ENCODE measurements around the gene NRCAM.
"Not testable (repeated sequence)": the region's sequence is repeated elsewhere in the genome, so short reads cannot be mapped to it uniquely, and the experiment has no call there.

NRCAM gene

DNA sequence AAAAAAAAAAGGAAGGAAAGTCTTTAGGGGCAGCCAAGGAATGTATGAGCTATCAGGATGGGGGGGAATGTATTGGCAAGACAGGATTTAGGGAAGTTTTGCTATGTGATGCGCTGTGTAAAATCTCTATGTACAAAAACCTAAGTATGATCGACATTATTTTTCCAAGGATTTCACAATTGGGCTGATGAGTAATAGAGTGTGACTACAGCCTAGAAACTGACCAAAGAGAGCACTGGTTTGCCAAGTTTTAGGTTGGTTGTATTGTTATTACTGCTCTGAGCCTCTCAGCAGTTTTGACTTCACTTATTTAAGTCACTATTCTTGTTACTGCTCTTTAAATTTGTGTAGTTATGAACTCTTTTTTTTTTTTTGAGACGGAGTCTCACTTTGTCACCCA, 107.3 kb downstream of the NRCAM start:
- in situ Hi-C loops (cut with HindIII; ENCODE audit: low sequenced_read_pairs) = no loop called here

DNA sequence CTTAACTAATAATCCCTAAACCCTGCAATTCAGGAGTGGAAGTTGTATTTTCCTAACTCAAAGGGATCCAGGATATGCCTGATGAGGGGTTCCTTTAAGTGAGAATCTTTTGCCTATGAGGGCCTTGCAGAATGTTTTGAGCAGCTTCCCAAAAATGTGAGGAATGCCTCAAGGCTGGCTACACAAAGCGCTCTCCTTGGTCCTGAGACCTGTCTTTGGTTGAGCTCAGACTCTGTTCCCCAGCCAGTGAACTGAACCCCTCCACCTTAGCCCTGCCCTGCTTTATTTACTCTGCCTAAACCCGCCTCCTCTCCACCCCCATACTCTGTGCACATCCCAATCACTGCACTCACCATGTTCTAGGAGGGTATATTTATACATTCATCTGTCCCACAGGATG, 108.6 kb downstream of the NRCAM start:
- in situ Hi-C loops (cut with HindIII; ENCODE audit: low sequenced_read_pairs) = no loop called here

DNA sequence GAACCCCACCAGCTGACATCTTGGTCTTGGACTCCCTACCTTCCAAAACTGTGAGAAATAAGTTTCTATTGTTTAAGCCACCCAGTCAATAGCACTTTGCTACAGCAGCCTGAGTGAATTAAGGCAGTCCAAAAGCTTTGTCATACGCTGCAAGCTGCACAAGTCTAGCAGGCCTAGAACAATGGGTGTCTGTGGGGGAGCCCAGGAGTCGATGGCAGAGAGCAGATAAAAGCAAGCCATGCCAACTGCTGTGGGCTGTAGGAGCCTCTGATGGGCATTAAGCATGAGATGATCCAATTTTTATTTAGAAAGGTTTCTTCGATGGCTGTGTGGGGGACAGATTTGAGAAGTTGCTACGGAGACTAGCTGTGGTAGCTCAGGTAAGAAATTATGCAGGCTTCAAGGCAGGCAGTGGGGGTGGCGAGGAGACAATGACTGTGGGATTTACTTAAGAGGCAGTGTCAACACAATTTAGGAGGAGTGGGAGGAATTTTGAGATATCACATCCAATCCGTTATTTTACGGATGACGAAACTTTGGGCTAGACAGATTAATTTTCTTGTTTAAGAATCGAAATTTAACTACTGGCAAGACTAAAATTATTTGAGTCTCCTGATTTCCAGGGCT, 110.4 kb downstream of the NRCAM start:
- in situ Hi-C loops (cut with HindIII; ENCODE audit: low sequenced_read_pairs) = no loop called here

DNA sequence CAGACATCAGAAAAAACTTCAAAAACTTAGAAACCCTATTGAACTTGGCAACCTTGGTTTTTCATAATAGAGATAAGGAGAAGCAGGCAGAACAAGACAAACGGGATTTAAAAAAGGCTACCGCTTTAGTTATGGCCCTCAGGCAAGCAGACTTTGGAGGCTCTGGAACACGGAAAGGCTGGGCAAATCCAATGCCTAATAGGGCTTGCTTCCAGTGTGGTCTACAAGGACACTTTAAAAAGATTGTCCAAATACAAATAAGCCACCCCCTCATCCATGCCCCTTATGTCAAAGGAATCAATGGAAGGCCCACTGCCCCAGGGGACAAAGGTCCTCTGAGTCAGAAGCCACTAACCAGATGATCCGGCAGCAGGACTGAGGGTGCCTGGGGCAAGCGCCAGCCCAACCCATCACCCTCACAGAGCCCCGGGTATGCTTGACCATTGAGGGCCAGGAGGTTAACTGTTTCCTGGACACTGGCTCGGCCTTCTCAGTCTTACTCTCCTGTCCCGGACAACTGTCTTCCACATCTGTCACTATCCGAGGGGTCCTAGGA, 115.3 kb downstream of the NRCAM start:
- in situ Hi-C loops (cut with HindIII; ENCODE audit: low sequenced_read_pairs) = no loop called here

DNA sequence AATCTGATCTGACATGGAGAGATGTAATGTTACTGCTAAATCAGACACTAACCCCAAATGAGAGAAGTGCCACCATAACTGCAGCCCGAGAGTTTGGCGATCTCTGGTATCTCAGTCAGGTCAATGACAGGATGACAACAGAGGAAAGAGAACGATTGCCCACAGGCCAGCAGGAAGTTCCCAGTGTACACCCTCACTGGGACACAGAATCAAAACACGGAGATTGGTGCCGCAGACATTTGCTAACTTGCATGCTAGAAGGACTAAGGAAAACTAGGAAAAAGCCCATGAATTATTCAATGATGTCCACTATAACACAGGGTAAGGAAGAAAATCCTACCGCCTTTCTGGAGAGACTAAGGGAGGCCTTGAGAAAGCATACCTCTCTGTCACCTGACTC, 115.8 kb downstream of the NRCAM start:
- in situ Hi-C loops (cut with HindIII; ENCODE audit: low sequenced_read_pairs) = not testable (repeated sequence)

DNA sequence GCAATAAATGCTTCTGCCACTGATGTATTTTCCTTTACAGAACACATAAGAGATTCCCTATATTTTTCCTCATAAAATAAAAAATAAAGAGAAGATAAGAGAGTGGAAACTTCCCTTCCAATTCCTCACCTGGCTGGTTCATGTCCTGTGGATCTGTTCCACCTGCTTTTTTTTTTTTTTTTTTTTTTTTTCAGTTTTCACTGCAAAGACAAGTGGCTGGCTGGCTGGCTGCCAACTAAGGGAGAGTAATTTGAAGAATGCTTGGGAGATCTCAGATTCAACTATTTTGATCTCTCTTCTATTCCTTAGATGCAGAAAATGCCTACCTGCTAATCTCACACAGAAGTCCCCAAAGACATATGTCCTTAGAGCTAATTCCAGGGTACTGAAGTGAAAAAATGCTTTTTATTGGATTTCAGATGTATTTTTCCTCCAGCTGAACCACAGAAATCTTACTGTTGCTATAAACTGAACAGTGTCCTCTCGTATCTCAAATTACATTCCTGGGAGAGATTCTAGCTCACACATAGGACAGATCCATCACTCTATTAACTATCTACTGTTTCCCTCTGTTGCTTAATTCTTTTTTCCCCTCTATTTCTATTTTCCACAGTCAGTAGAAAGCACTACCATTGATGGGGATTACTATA, 120.8 kb downstream of the NRCAM start:
- in situ Hi-C loops (cut with HindIII; ENCODE audit: low sequenced_read_pairs) = no loop called here

DNA sequence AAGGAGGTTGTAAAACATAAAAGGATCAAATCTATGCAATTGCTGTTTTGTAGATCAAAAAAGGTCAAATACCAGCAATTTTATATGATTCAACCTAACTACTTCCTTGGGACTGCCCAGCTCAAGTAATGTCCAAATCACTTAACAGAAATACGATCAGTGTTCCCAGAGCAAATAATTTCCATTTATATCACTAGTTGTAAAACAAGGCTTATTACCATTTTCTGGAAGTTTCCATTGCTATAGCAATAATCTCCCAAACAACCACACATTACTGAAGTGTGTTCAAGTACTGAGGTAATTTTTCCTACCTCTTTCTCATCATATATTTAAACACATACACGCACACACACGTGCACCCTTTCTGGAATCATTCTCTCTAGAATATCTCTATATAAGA, 123.3 kb downstream of the NRCAM start:
- in situ Hi-C loops (cut with HindIII; ENCODE audit: low sequenced_read_pairs) = no loop called here

DNA sequence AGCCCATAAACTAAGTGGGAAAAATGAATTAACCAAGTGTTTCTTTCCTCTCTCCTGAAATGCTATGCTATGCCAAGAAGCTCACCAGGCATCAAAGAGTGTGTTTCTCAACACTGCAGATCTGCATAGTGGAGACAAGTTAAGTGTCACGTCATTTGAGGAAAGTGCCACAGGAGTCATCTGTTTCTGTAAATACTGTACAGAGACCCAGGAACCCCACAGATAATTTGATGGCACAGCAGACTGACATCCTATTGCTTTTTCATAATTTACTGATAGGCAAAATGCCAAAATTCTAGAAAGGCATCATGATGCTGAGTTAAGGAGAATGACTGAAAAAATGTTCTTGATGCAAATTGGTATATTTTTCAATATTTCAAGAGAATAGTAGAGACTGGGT, 124.3 kb downstream of the NRCAM start:
- in situ Hi-C loops (cut with HindIII; ENCODE audit: low sequenced_read_pairs) = no loop called here

DNA sequence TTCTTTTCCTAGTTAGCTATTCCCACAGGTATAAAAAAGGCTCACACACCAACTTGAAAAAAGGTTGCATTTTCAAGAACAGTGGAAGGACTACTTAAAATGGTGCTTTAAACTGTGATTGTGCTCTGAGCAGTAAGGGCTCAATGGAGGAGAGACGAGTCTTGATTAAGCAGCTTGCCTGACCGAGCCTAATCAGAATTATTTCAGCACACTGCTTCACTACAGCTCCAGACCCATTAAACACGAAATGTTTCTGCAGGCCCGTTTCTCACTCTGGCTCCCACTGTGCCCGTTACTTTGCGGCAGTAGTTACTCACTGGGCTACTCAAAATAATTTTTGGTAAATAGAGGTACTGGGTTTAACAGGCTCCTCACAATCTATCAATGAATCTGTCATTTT, 126.0 kb downstream of the NRCAM start:
- in situ Hi-C loops (cut with HindIII; ENCODE audit: low sequenced_read_pairs) = no loop called here

DNA sequence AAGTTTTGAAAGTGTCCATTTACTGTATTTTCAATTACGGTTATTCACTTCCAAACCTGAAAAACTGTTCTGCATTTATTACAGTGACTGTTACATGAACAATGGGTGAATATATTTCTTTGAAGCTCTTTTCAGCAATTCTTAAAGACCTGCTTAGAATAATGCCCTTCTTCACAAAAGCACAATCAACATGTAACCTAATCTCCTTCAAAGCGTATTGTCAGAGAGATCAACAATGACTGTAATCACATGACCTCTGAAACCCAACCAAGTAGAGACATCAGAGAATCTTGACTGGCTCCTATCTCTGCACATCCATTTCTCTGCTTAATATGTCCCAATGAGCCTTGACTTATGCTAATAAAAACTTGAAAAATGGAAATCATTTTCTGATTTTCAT, 126.7 kb downstream of the NRCAM start:
- in situ Hi-C loops (cut with HindIII; ENCODE audit: low sequenced_read_pairs) = no loop called here

DNA sequence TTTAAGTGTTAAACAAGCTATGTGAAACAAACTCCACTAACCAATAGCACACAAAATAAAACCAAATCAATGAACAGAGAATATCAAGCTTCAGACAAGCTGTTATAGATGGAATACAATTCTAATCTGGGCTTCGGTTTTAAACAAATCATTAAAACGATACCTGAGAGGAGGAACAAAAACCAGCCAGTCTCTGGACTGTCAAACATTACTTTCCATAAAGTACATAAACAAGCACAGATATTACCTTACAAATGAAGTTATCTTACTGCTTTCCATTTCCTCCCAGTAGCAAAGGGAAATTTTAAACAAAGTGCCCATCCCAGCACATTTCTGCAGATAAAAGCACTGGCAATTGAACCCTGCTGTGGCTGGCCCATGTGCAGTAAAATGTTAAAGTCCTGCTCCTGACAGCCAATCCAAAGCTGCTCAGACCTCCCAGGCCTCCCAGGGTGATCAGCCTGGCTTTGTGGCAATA, 128.0 kb downstream of the NRCAM start:
- in situ Hi-C loops (cut with HindIII; ENCODE audit: low sequenced_read_pairs) = no loop called here

DNA sequence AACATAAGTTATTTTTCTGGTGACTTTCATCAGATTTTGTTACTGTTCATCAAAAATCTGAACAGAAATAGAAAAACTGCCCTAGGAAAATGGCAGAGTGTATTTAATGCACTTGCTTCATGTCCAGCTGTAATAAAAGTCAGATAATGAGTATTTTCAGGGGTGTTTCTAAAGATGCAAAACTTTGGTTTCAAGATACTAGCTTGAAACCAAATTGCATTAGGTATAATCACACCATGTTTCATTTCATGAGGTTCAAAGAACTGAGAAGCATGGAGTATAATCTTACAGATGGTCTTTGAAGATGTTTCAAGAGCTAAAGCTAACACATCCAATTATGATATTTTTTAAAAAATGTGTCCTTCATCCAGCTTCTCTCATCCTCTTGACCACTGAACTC, 128.9 kb downstream of the NRCAM start:
- in situ Hi-C loops (cut with HindIII; ENCODE audit: low sequenced_read_pairs) = no loop called here

DNA sequence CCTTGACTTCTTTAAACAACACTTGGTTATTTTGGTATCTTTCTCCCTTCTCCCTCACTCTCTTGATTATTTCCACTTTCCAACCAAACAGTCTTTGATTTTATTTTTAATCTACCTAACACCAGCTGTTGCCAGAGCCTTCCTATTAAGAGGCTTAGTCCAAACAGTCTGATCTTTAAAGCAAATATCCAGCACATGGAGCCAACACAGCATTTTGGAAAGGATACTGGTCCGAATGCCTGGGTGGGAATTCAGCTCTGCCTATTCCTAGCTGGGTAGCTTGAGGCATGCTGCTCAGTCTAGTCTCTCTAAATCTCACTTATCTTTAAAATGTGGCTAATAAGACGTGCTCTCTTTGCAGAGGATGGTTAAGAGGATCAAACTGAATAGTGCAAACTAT, 129.3 kb downstream of the NRCAM start:
- in situ Hi-C loops (cut with HindIII; ENCODE audit: low sequenced_read_pairs) = no loop called here

DNA sequence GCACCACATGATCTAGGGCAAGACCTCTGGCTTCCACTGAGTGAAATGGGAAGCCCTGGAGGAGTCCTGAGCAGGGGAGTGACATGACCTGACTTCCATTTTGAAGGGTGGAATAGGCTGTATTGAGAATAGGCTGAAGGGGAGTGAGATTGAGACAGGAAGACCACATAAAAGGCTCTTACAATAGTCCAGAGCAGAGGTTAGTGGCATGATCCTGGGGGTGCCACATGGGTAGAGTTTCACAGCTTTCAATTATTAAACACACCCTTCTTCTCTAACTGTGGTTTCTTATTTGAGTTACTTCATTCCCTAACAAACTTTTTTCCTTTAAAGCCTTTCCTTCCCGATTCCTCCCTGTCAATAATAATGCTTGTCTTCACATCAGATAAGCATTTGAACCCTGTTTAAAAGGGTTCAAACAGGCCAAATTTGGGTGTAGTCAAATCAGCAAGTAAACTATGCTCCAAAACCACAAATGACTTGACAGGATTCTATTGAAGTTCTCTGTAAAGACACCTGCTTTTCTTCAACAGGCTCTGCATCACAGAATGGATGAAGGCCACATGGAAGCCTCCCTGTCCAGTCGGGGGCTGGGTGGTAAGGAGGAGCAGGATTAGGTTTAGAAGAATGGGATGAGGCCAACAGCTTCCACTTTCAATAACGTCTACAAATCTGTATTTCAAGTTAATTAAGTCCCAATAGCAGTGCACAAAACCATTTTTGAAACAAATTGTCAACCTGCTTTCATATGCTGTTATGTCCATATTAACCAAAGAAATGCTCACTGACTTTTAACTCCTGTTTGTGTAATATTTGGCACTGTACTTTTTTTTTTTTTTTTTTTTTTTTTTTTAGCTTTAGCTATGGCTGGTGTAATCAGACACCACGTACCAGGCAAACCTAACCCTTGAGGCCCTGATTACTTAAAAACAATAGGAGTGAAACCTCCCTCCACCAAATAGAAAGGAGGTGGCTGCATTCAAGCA, 131.9 kb downstream of the NRCAM start:
- in situ Hi-C loops (cut with HindIII; ENCODE audit: low sequenced_read_pairs) = no loop called here

DNA sequence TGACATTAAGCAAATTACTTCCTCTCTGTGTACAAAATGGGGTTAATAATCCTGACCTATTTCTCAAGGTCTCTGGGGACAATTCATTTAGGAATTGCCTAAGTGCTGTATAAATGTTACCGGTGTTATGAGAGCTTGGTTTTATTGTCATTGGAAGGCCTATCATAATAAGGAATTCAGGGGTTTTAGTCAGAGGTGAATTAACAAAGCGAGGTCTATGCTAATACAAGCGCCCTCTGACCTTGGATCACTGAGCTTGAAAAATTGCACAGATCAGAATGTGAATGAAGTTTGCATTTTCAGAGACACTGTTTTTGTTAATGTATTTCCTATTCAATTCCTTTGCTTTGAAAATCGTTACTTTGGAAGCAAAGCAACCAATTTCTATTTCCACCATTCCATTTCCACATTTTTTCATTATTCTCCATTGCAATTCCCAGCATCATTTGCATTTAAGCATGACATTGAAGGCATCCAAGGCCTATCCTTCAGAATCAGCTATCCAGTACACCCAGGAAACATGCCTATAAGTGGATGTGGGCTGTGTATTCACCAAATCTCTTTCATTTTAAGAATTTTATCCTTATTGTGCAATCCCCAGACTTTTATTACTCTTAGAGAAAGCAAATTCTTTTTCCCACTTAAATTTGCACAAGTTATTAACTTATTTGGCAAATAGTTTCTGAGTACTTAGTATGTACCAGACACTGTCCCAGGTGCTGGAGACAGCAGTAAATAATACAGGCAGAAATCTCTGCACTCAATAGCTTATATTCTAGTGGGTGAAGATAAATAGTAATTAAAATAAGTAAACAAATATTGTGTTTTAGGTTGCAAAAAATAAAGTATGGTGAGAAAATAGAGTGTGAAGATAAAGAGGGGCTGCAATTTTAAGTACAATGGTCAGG, 133.1 kb downstream of the NRCAM start:
- in situ Hi-C loops (cut with HindIII; ENCODE audit: low sequenced_read_pairs) = no loop called here

DNA sequence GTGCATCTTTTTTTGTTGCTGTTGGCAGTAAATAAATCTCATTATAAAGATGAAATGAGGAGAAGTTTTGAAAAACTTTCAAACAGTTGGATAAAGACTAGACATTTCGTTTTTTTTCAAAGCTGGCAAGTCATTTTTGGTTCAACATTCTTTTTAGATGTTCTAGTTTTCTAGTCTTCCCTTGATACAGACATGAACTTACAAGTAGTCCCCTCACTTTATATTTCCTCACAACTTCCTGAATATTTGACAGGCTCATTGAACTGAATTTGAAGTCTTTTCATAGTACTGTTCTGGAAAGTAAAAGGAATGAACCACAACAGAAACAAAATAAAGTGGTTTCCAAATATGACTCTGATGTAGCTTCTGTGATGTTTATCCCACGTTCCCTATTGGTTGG, 134.2 kb downstream of the NRCAM start:
- in situ Hi-C loops (cut with HindIII; ENCODE audit: low sequenced_read_pairs) = no loop called here

DNA sequence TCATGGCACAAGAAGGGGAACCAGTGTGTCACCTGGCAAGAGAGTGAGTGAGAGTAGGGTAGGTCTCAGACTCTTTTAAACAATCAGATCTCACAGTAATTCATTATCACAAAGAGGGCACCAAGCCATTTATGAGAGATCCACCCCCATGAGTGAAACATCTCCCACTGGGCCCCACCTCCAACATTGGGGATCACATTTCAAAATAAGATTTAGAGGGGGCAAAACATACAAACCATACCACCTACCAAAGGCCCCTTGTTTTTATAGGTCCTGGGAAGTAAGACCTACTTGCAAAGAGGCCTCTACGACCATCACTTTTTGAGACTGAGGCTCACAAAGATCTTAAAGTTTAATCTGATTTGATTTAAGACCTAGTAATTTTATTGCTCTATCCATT, 134.9 kb downstream of the NRCAM start:
- in situ Hi-C loops (cut with HindIII; ENCODE audit: low sequenced_read_pairs) = no loop called here

DNA sequence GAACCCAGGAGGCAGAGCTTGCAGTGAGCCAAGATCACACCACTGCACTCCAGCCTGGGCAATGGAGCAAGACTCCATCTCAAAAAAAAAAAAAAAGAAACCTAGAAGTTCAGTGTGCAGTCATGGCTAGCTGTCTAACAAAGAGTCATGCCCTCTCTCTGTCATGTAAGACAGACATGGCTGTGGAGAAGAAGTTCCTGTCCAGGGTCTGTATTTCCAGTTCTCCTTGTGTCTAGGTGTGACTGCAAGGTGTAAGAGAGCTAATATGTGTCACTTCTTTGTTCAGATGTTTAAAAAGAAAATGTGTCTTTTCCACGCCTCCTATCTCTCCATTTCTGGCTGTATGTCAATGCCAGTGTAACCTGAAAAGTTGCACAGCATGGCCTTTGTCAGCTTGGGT, 139.5 kb downstream of the NRCAM start:
- in situ Hi-C loops (cut with HindIII; ENCODE audit: low sequenced_read_pairs) = no loop called here

DNA sequence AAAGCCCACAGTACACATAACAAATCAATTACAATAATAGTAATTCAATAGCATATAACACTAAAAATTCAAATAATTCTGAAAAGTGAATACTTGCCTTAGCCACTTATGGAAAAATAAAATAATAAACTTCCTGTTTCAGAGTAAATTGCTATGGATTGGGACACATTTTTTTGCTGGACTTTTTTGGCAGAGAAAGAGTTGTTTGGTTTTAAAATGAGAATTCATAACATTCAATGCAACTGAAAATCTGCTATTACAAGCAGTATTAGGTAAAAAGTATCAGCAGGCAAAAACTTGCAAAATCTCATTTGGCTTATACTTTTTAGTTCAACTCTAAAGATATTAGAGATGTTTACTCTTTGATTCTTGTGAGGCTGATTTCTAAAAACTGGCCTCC, 141.7 kb downstream of the NRCAM start:
- in situ Hi-C loops (cut with HindIII; ENCODE audit: low sequenced_read_pairs) = no loop called here

DNA sequence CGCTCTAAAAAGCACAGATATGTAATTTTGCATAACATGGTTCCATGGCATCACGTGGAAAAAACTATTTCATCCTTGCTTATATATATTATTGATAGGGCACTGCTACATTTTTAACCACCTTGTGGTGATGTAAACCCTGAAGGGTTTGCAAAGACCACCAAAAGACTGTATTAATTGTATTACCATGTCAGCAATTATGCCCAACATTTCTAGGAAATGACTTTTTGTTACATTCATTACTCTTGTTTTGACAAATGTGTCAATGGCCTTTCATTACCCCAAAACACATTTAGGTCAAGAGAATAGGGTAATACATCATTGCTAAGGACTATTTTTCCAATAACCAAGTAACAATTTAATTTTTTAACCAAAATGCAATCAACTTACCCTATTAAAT, 142.2 kb downstream of the NRCAM start:
- in situ Hi-C loops (cut with HindIII; ENCODE audit: low sequenced_read_pairs) = no loop called here
